ENCODE results near the gene UQCC5.

Gene UQCC5

DNA sequence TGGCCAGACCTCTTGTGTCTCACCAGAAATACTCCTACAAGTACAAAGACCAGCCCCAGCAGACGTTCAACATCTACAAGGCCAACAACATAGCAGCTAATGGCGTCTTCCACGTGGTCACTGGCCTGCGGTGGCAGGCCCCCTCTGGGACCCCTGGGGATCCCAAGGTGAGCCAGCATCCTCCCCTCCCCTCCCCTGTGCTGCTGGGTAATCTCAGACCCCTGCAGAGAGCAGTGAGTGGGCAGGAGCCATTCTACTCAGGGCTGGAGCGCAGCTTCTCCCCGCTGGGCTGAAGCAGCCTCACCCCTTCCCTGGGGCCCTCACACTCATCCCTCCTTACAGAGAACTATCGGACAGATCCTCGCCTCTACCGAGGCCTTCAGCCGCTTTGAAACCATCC lies 31.4 kb upstream of the UQCC5 start:
- no peak for DNase-seq

DNA sequence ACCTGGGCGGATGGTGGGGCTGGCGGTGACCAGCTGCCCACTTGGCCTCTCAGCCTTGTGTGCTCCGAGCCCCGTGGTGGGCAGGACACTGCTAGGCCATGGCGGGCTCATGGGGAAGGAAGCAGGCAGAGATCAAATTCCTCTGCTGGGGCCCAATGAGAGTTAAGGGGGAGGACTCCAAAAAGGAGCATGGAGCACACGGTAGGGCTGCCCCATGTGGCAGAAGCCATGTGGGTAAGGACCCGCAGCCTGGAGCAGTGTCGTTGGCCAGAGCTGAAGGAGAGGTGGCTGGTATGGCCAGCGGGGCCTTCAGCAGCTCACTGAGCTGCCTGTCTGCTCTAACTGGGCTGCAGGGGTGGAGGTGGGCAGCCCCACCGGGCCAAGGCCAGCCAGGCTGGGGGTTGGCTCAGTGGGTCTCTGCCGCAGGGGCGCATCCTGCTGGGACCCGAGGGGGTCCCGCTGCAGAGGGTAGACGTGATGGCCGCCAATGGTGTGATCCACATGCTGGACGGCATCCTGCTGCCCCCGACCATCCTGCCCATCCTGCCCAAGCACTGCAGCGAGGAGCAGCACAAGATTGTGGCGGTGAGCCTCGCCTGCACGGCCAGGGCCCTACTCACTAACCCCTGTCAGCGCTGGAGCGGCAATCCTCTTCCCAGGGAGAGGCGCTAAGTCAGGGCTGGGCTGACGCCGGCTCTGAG lies 30.0 kb upstream of the UQCC5 start:
- no peak for DNase-seq

DNA sequence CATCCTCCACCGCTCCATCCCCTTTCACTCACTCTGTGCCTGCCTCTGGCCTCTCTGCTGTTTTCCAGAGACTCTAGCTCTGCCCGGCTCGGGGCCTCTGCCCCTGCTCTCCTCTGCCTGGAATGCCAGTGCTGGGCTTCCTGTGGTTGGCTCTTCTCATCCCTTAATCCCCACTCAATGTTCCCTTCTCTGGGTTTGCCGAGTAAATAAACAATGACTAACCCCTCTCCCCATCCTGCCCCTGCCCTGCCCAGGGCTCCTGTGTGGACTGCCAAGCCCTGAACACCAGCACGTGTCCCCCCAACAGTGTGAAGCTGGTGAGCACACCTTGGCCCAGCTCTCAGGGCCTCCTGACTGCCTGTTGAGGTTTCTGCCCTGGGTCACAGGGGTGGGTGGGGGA lies 29.0 kb upstream of the UQCC5 start:
- no peak for DNase-seq

DNA sequence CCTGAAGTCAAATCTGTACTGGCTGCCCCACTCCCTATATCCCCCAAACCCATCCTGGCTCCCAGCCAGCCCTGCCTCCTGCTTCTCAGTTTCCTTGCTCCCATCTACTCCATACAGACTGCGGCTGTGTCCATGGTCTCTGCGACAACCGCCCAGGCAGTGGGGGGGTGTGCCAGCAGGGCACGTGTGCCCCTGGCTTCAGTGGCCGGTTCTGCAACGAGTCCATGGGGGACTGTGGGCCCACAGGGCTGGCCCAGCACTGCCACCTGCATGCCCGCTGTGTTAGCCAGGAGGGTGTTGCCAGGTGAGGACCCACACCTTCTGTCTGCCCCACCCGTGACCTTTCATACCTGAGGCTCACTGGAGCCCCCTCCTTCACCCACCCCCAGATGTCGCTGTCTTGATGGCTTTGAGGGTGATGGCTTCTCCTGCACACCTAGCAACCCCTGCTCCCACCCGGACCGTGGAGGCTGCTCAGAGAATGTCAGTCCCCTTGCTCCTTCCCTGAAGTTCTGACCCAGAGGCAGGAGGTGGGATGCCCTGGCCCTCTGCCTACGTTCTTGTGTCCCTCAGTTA lies 26.6 kb upstream of the UQCC5 start:
- DNase-seq, result no peak

DNA sequence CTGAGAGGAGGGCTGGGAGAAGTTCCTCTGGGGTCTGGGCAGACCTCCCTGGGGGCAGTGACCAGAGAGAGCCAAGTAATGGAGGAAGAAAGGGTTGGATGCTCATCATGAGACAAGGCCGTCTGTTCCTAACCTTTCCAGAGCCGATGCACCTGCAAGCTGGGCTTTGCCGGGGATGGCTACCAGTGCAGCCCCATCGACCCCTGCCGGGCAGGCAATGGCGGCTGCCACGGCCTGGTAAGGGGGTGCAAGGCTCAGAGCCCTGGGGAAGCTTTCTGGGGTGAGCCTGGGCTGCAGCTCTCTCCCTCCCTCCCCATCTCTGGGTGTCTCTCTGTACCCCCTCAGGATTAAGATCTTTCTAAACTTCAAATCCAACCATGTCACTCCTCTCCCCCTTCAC lies 24.9 kb upstream of the UQCC5 start:
- no peak for DNase-seq

DNA sequence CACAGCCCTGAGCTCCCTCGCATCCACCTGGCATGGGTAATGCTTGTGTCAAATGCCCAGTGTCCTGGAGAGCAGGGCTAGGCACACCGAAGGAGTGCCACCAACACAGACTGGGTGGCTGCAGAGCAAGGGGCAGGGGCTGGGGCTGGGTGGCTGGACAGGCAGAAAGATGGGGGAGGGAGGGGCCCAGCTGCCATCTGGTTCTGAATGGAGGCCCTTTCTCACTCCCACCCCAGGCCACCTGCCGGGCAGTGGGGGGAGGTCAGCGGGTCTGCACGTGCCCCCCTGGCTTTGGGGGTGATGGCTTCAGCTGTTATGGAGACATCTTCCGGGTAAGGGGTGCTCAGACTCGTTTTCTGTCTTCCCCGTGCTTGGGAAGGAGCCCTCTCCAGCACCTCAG lies 24.3 kb upstream of the UQCC5 start:
- DNase-seq, result no peak

DNA sequence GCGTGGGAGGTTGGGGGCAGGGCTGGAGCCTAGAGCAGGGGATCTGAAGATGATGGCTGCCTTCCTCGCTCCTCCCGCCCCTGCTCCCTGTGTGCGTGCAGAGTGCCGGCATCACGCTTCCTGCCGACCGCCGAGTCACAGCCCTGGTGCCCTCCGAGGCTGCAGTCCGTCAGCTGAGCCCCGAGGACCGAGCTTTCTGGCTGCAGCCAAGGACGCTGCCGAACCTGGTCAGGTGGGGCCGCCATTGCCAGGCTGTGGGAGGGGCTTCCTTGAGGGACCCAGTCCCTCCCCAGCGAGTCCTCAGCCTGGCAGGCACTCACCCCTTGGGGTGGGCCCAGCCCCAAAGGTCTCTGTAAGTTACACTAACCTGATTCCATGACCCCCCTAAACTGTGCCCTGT lies 23.7 kb upstream of the UQCC5 start:
- no peak for DNase-seq

DNA sequence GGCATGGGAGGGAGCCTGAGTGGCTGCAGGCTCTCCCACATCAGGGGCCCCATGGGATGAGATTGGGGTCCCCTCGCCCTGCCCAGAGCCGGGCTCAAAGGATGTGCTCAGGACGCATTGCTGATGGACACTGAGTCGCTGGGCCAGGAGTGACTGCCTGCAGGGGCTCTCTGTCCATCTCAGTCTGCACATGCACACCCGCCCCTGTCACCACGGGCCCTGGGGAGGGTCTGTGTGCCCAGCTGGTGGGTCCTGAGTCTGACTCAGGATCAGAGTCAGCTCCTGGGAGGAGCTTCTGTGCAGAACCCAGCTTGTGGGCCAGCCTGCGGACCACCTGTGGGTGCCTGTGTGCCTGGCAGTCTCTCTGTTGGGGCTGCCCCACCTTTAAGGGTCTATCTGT lies 23.1 kb upstream of the UQCC5 start:
- DNase-seq, result no peak

DNA sequence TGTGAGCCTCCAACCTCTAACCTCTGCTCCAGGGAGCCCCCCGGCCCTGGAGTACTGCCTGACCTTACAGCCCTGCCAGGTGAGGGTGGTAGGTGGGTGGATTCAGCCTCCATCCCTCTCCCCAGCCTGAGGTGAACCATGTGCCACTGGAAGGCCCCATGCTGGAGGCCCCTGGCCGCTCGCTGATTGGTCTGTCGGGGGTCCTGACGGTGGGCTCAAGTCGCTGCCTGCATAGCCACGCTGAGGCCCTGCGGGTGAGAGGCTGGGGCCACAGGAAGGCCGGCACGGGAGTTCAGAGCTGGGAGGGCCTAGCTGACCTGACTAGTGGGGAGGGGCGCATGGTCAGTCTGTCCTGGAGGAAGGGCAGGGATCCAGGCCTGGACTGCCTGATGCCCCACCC lies 21.8 kb upstream of the UQCC5 start:
- DNase-seq, result no peak

DNA sequence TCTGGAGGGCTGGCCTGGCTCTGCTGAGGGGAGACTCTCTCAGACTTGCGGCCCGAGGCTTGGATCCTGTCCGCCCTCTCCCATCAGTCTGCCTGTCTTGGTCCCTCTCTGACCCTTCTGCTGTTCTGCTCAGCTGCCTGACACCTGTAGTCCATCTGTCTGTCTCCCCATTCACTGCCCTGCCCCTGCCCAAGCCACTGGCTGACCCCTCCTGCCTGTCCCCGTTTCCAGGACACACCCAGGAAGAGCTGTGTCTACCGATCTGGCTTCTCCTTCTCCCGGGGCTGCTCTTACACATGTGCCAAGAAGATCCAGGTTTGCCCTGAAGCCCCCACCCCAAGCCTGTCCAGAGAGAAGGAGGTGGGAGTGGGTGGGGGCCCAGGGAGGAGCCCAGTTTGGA lies 21.2 kb upstream of the UQCC5 start:
- DNase-seq, result no peak

DNA sequence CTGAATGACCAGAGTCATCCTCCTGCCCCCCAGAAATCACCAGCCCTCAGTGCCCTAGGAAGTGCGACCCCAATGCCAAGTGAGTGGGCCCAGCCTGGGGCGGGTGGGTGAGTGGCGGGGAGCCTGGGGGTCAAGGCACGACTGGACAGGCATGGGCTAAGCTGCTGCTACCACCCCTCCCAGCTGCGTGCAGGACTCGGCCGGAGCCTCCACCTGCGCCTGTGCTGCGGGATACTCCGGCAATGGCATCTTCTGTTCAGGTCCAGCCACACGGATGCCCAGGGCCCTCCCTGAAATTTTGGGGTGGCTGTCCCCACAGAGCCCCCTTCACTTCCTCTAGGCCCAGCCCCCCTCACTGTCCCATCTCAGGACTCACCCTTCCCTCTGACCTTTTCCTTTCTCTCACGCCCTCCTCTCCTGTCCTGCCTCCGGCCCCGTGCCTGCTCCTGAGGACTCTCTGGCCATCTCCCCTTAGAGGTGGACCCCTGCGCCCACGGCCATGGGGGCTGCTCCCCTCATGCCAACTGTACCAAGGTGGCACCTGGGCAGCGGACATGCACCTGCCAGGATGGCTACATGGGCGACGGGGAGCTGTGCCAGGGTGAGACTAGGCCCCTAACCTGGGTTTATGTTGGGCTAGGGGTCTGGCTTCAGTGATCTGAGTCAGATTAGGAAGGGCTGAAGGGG lies 19.8 kb upstream of the UQCC5 start:
- no peak for DNase-seq

DNA sequence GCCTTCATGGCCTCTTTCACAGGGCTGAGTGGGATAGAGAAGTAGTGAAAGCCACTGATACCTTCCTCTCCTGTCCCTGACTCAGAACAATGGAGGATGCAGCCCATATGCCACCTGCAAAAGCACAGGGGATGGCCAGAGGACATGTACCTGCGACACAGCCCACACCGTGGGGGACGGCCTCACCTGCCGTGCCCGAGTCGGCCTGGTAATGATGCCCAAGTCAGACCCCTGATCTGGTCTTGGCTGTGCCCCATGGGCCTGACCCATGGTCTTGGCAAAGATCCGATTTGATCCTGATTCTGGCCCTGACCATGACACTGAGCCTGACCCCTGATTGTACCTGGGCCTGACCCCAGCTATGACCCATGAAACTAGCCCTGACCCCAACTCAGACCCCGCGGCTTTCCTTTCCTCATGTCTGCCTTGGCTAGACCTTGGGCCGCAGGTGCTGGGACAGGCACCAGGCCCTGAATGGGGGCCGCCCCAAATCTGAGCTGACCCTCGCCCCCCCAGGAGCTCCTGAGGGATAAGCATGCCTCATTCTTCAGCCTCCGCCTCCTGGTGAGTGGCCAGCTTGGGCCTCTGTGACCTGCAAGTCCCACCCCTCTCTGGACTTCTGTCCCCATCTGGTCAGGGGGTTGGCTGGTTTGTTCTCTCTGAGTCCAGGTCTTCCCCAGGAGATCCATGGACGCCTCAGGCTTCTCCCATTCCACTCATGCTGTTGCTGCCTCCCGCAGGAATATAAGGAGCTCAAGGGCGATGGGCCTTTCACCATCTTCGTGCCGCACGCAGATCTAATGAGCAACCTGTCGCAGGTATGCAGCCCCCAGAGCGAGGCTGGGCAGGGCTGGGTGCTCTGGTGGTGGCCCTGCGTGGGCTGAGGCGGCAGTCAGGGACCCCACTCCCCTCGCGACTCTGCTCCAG lies 18.3 kb upstream of the UQCC5 start:
- DNase-seq, result no peak

DNA sequence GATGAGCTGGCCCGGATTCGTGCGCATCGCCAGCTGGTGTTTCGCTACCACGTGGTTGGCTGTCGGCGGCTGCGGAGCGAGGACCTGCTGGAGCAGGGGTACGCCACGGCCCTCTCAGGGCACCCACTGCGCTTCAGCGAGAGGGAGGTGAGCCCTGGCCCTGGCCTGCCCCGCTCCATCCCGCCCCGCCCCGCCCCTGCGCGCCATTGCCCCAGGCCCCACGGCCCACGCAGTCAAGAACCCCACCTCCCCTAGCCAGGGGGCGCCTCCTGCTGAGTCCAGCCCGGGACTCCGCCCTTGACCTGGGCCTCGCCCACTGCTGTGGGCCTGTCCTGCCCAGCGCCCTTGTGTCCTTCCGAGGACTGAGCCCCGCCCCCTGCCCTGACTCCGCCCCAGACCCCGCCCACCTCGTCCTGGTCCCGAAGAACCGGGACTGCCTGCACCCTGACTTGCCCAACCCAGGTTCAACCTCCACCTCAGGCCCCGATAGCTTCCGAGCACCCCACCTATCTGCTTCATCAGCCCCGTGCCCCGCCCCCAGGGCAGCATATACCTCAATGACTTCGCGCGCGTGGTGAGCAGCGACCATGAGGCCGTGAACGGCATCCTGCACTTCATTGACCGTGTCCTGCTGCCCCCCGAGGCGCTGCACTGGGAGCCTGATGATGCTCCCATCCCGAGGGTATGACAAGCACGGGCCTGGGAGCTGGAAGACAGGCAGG lies 17.5 kb upstream of the UQCC5 start:
- DNase-seq, result no peak

DNA sequence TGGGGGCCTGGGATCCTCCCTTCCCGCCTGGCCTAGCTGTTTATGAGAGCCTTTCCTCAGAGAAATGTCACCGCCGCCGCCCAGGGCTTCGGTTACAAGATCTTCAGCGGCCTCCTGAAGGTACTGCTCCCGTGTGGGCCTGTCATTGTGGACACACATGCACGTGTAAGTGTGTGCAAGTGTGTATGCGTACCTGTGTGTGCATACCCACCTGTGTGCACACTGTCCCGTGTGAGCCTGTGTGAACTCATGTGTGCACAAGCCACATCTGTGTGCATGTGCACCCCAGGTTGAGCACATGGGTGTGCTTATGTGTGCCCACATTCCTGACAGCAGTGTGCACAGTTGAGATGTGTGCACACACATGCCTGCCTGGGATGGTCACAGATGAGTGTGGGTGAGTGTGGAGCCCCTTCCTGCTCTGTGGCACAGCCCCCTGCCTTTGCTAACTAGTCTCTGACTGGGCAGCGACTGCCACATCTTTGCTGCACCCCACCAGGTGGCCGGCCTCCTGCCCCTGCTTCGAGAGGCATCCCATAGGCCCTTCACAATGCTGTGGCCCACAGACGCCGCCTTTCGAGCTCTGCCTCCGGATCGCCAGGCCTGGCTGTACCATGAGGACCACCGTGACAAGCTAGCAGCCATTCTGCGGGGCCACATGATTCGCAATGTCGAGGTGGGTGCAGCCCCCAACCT lies 16.8 kb upstream of the UQCC5 start:
- DNase-seq, result no peak

DNA sequence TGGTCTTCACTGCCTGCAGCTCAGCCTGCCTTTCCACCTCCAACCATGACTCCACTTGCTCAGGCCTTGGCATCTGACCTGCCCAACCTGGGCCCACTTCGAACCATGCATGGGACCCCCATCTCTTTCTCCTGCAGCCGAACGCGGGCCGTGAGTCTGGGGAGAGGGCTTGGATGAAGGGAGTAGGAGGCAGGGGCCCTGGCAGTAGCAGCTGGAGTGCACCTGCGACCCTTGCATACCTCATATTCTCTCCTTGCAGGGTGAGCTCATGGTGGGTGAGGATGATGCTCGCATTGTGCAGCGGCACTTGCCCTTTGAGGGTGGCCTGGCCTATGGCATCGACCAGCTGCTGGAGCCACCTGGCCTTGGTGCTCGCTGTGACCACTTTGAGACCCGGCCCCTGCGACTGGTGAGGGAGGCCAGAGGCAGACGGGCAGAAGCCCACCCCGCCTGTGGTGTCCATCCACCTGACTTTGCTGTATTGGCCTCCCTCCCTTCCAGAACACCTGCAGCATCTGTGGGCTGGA lies 16.2 kb upstream of the UQCC5 start:
- DNase-seq, result no peak

DNA sequence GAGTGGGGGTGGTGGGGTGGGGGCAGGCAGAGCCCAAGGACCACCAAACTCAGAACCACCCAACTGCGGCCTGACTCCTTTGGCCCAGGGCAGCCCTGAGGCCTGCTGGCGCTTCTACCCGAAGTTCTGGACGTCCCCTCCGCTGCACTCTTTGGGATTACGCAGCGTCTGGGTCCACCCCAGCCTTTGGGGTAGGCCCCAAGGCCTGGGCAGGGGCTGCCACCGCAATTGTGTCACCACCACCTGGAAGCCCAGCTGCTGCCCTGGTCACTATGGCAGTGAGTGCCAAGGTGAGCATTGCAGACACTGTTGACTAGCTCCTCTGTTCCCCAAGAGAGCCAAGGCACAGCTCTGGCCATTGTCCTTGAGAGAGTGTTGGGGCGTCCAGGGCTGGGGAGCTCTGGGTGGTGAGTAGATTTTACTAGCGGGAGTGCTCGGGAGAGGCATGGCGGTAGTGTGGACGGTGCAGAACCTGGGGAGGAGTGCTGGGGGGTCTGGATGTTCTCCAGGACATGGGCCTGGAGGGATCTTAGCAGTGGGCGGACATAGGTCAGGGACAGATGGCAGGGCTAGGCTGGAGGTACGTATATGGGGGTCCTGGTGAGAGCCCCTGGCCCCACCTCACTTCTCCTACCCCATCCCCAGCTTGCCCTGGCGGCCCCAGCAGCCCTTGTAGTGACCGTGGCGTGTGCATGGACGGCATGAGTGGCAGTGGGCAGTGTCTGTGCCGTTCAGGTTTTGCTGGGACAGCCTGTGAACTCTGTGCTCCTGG lies 15.5 kb upstream of the UQCC5 start:
- DNase-seq, result no peak

DNA sequence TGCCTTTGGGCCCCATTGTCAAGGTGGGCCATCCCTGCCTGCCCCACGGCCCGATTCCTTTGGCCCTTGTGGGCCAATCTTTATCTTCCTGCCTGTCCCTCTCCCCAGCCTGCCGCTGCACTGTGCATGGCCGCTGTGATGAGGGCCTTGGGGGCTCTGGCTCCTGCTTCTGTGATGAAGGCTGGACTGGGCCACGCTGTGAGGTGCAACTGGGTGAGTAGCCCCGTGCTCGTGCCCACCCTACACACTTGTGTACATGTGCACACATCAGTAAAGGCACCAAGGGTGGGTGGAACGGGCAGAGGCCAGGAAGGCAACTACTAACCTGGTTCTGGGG lies 14.9 kb upstream of the UQCC5 start:
- no peak for DNase-seq

DNA sequence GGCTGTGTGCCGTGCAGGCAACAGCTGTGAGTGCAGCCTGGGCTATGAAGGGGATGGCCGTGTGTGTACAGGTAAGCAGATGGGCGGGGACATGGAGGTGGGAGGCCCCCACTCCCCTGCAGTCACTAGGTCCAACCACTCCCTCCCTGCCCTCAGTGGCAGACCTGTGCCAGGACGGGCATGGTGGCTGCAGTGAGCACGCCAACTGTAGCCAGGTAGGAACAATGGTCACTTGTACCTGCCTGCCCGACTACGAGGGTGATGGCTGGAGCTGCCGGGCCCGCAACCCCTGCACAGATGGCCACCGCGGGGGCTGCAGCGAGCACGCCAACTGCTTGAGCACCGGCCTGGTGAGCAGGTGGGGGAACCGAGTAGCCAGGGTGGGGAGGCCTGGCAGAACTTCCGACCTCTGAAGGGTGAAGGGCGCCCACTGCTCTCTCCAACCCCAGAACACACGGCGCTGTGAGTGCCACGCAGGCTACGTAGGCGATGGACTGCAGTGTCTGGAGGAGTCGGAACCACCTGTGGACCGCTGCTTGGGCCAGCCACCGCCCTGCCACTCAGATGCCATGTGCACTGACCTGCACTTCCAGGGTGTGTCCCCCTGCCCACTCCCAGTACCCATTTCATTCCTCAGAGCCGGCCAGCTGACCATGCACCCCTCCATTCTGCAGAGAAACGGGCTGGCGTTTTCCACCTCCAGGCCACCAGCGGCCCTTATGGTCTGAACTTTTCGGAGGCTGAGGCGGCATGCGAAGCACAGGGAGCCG lies 14.3 kb upstream of the UQCC5 start:
- DNase-seq, result no peak

DNA sequence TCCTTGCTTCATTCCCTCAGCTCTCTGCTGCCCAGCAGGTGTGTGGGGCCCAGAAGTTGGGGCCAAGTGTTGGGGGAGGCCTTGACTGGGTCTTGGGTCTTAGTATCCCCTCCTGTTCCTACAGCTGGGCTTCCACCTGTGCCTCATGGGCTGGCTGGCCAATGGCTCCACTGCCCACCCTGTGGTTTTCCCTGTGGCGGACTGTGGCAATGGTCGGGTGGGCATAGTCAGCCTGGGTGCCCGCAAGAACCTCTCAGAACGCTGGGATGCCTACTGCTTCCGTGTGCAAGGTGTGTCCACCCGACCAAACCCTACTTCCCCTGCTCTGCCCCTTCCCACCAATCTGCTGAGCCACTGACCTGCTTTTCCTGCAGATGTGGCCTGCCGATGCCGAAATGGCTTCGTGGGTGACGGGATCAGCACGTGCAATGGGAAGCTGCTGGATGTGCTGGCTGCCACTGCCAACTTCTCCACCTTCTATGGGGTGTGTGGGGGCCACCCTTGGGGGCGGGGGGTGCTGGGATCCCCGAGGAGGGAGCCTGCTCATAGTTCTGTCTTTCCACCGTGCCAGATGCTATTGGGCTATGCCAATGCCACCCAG lies 13.7 kb upstream of the UQCC5 start:
- no peak for DNase-seq

All from T-helper 2 cell (primary cell).